ENCODE results near the gene MXD3.

Gene MXD3

GRCh38 chr5:177270653-177271052 is 41.0 kb downstream of the MXD3 start:
- no peak for TF ChIP-seq FOXP2 (optimal IDR thresholded peaks at IDR 0.05; ENCODE audit: borderline replicate concordance, extremely low read depth, extremely low read length, insufficient read depth)
- no peak for TF ChIP-seq POLR2AphosphoS5 (IDR thresholded peaks at IDR 0.05; ENCODE audit: low read depth, low read length)
- TF ChIP-seq REST (IDR thresholded peaks at IDR 0.05; ENCODE audit: insufficient read depth in 1 of 2, low read depth in 2 of 2, low read length in 2 of 2) = no peak
- no peak for TF ChIP-seq SIN3A (IDR thresholded peaks at IDR 0.05; ENCODE audit: borderline replicate concordance, insufficient read depth, low read length)
- no peak for TF ChIP-seq TAF1 (IDR thresholded peaks at IDR 0.05; ENCODE audit: borderline replicate concordance, insufficient read depth, low read length)

GRCh38 chr5:177269976-177270375 is 41.7 kb downstream of the MXD3 start:
- TF ChIP-seq TAF1 (IDR thresholded peaks at IDR 0.05; ENCODE audit: borderline replicate concordance, insufficient read depth, low read length) (no peak), POLR2AphosphoS5 (IDR thresholded peaks at IDR 0.05; ENCODE audit: low read depth, low read length) (no peak), REST (IDR thresholded peaks at IDR 0.05; ENCODE audit: insufficient read depth in 1 of 2, low read depth in 2 of 2, low read length in 2 of 2) (no peak), SIN3A (IDR thresholded peaks at IDR 0.05; ENCODE audit: borderline replicate concordance, insufficient read depth, low read length) (no peak), FOXP2 (optimal IDR thresholded peaks at IDR 0.05; ENCODE audit: borderline replicate concordance, extremely low read depth, extremely low read length, insufficient read depth) (no peak)

- no peak for TF ChIP-seq SIN3A (IDR thresholded peaks at IDR 0.05; ENCODE audit: borderline replicate concordance, insufficient read depth, low read length)
- TF ChIP-seq FOXP2 (optimal IDR thresholded peaks at IDR 0.05; ENCODE audit: borderline replicate concordance, extremely low read depth, extremely low read length, insufficient read depth) = no peak
- TF ChIP-seq POLR2AphosphoS5 (IDR thresholded peaks at IDR 0.05; ENCODE audit: low read depth, low read length) = no peak
- no peak for TF ChIP-seq REST (IDR thresholded peaks at IDR 0.05; ENCODE audit: insufficient read depth in 1 of 2, low read depth in 2 of 2, low read length in 2 of 2)
- no peak for TF ChIP-seq TAF1 (IDR thresholded peaks at IDR 0.05; ENCODE audit: borderline replicate concordance, insufficient read depth, low read length)
Measured at GRCh38 chr5:177269232-177269895, 42.3 kb downstream of the MXD3 start.

GRCh38 chr5:177265395-177265794 is 46.3 kb downstream of the MXD3 start:
- TF ChIP-seq FOXP2 (optimal IDR thresholded peaks at IDR 0.05; ENCODE audit: borderline replicate concordance, extremely low read depth, extremely low read length, insufficient read depth) (no peak), SIN3A (IDR thresholded peaks at IDR 0.05; ENCODE audit: borderline replicate concordance, insufficient read depth, low read length) (no peak), REST (IDR thresholded peaks at IDR 0.05; ENCODE audit: insufficient read depth in 1 of 2, low read depth in 2 of 2, low read length in 2 of 2) (no peak), POLR2AphosphoS5 (IDR thresholded peaks at IDR 0.05; ENCODE audit: low read depth, low read length) (no peak), TAF1 (IDR thresholded peaks at IDR 0.05; ENCODE audit: borderline replicate concordance, insufficient read depth, low read length) (no peak)

Data from PFSK-1 (cell line).